SK-N-SH (cell line): ENCODE data around the gene MLXIP. TPM values are rescaled to one million over a fixed set of nuclear protein-coding genes. Genes with fewer than 3 reads are reported as not detected.

ENCODE experiments used
- CTCF ChIA-PET: fragments of 300-600, 350-600 bp; formaldehyde crosslinking; extraction: SDS; loops from one replicate; lab custom pipeline; 2021; lab: Yijun Ruan, JAX
- POLR2A ChIA-PET: fragments of 350-600 bp; sonication (Branson Sonifier 250); formaldehyde crosslinking; extraction: SDS; loops from one replicate; lab custom pipeline; 2020; ENCODE audit warnings: antibody characterized with exemption, inconsistent platforms; lab: Yijun Ruan, JAX
- DNase-seq: peaks from one replicate; pipeline ENCODE4 v3.0.0; 2012
- H2AFZ ChIP-seq: fragments of 200-600 bp; sonication (generic); 2 replicates; pipeline ENCODE4 v1.8.1; 2016; ENCODE audit warnings: antibody characterized with exemption, mild to moderate bottlenecking, low read depth
- H3F3A ChIP-seq: fragments of 200-600 bp; sonication (generic); replicated peaks from 2 replicates; pipeline ENCODE3; 2016; ENCODE audit warnings: antibody characterized with exemption, mild to moderate bottlenecking; ENCODE audit not compliant: insufficient read depth
- H3K27ac ChIP-seq, 2 experiments: fragments of 200-500 bp in 1 of 2; fragments of 200-600 bp in 1 of 2; sonication (Bioruptor generic) in 1 of 2; sonication (generic), shearing (Covaris generic) in 1 of 2; 2 replicates each; pipeline versions ENCODE4 v1.5.1 to v1.6.1; 2014 to 2016; ENCODE audit warnings: low read depth in 2 of 2, inconsistent platforms in 1 of 2, low read length in 1 of 2, mild to moderate bottlenecking in 1 of 2, mixed read lengths in 1 of 2
- H3K27me3 ChIP-seq: fragments of 200-600 bp; sonication (generic), shearing (Covaris generic); 2 replicates; pipeline ENCODE4 v1.6.1; 2016; ENCODE audit warnings: mixed run types; ENCODE audit not compliant: insufficient read depth
- H3K36me3 ChIP-seq, 2 experiments: fragments of 200-500 bp in 1 of 2; fragments of 200-600 bp in 1 of 2; sonication (Bioruptor generic) in 1 of 2; sonication (generic) in 1 of 2; replicated peaks in 1 of 2; 2 replicates each; pipeline versions ENCODE3 to v1.5.1; 2014 to 2016; ENCODE audit warnings: low read length in 1 of 2, mild to moderate bottlenecking in 1 of 2; ENCODE audit not compliant: insufficient read depth in 2 of 2, control insufficient read depth in 1 of 2
- H3K4me1 ChIP-seq, 2 experiments: fragments of 200-500 bp in 1 of 2; fragments of 200-600 bp in 1 of 2; sonication (Bioruptor generic) in 1 of 2; sonication (generic), shearing (Covaris generic) in 1 of 2; 2 replicates each; pipeline versions ENCODE4 v1.5.1 to v1.6.1; 2014 to 2016; ENCODE audit warnings: low read depth in 1 of 2, low read length in 1 of 2, mixed run types in 1 of 2; ENCODE audit not compliant: insufficient read depth in 2 of 2, control insufficient read depth in 1 of 2
- H3K4me2 ChIP-seq: fragments of 200-600 bp; sonication (generic), shearing (Covaris generic); 2 replicates; pipeline ENCODE4 v1.6.1; 2017; ENCODE audit warnings: mixed run types
- H3K4me3 ChIP-seq, 2 experiments: fragments of 200-500 bp in 1 of 2; fragments of 200-600 bp in 1 of 2; sonication (Bioruptor generic) in 1 of 2; sonication (generic), shearing (Covaris generic) in 1 of 2; 2 replicates each; pipeline versions ENCODE4 v1.5.1 to v1.8.1; 2014 to 2016; ENCODE audit warnings: low read depth in 2 of 2, inconsistent platforms in 1 of 2, low read length in 1 of 2, mild to moderate bottlenecking in 1 of 2, mixed read lengths in 1 of 2, moderate library complexity in 1 of 2
- H3K79me2 ChIP-seq: fragments of 200-600 bp; sonication (generic); 2 replicates; pipeline ENCODE4 v1.8.1; 2017; ENCODE audit warnings: mild to moderate bottlenecking; ENCODE audit not compliant: insufficient read depth
- H3K9ac ChIP-seq: fragments of 200-600 bp; sonication (generic); 2 replicates; pipeline ENCODE4 v1.6.1; 2017; ENCODE audit warnings: mixed run types
- H3K9me2 ChIP-seq: fragments of 200-600 bp; sonication (generic); 2 replicates; pipeline ENCODE4 v1.6.1; 2017; ENCODE audit warnings: mixed run types
- H3K9me3 ChIP-seq: fragments of 200-600 bp; sonication (generic); 2 replicates; pipeline ENCODE4 v1.6.1; 2017; ENCODE audit warnings: mixed run types, mild to moderate bottlenecking, moderate library complexity
- H4K20me1 ChIP-seq: fragments of 200-600 bp; sonication (generic); 2 replicates; pipeline ENCODE4 v1.6.1; 2017; ENCODE audit warnings: mild to moderate bottlenecking, mixed run types; ENCODE audit not compliant: insufficient read depth
- ELF1 ChIP-seq: IDR thresholded peaks from 2 replicates; pipeline ENCODE4 v1.4.0; 2012
- EP300 ChIP-seq, 2 experiments: IDR thresholded peaks; 2 replicates each; pipeline versions ENCODE4 v1.4.0 to v1.6.1; 2012; ENCODE audit warnings: borderline replicate concordance in 1 of 2, low read depth in 1 of 2, low read length in 1 of 2
- EZH2phosphoT487 ChIP-seq: fragments of 200-600 bp; sonication (generic); IDR thresholded peaks from 2 replicates; pipeline ENCODE4 v1.6.1; 2017; ENCODE audit warnings: low read depth, mixed run types, mild to moderate bottlenecking, antibody characterized with exemption, moderate library complexity, borderline replicate concordance
- FOXJ3 ChIP-seq: sonication (generic); formaldehyde crosslinking; IDR thresholded peaks from 2 replicates; pipeline ENCODE4 v1.5.1; 2020; ENCODE audit warnings: mild to moderate bottlenecking, missing genetic modification reagents
- GABPA ChIP-seq: IDR thresholded peaks from 2 replicates; pipeline ENCODE4 v1.4.0; 2012; ENCODE audit warnings: low read depth, mild to moderate bottlenecking
- IRF3 ChIP-seq: fragments of 150-350 bp; IDR thresholded peaks from 2 replicates; pipeline ENCODE4 v1.6.1; 2016; ENCODE audit warnings: mild to moderate bottlenecking, low read depth, low read length
- JUND ChIP-seq: IDR thresholded peaks from 2 replicates; pipeline ENCODE4 v1.4.0; 2012
- NFIC ChIP-seq: IDR thresholded peaks from 2 replicates; pipeline ENCODE4 v1.4.0; 2012; ENCODE audit warnings: borderline replicate concordance
- PBX3 ChIP-seq: IDR thresholded peaks from 2 replicates; pipeline ENCODE4; 2012
- RAD21 ChIP-seq: IDR thresholded peaks from 2 replicates; pipeline ENCODE4 v1.6.1; 2012; ENCODE audit warnings: mild to moderate bottlenecking, low read length
- RCOR1 ChIP-seq: fragments of 150-350 bp; IDR thresholded peaks from 2 replicates; pipeline ENCODE4 v1.6.1; 2017; ENCODE audit warnings: antibody characterized with exemption, low read length
- REST ChIP-seq: IDR thresholded peaks from 2 replicates; pipeline ENCODE4 v1.6.1; 2012; ENCODE audit warnings: mild to moderate bottlenecking, low read depth, low read length, moderate library complexity
- SIN3A ChIP-seq: IDR thresholded peaks from 2 replicates; pipeline ENCODE4 v1.6.1; 2012; ENCODE audit warnings: low read depth, mild to moderate bottlenecking, low read length, moderate library complexity, borderline replicate concordance
- SMC3 ChIP-seq: IDR thresholded peaks from 2 replicates; pipeline ENCODE4 v1.6.1; 2012; ENCODE audit warnings: low read depth, low read length, improper control_type of control experiment
- TEAD4 ChIP-seq: IDR thresholded peaks from 2 replicates; pipeline ENCODE4 v1.4.0; 2012; ENCODE audit warnings: mild to moderate bottlenecking, borderline replicate concordance; ENCODE audit not compliant: insufficient read depth
- YY1 ChIP-seq: IDR thresholded peaks from 2 replicates; pipeline ENCODE4 v1.4.0; 2012; ENCODE audit warnings: low read depth, mild to moderate bottlenecking
- ZBTB33 ChIP-seq: IDR thresholded peaks from 2 replicates; pipeline ENCODE4 v1.4.0; 2012; ENCODE audit warnings: low read depth, borderline replicate concordance
- WGBS: methylation state at CpG from one replicate; pipeline ENCODE4 v1.1.6; 2017; ENCODE audit warnings: low lambda C conversion rate; 5-methylcytosine and 5-hydroxymethylcytosine counted together
- polyA plus RNA-seq, 3 experiments: library from polyadenylated mRNA; depleted of rRNA; stranded (reverse); fragments of >200 nt; gene quantifications; 2 replicates each; pipeline ENCODE4 v1.2.3, GENCODE V29; 2012
- TF ChIP-seq, protein P1 (sequence below): fragments of 150-350 bp; IDR thresholded peaks from 2 replicates; pipeline ENCODE4 v1.6.1; 2017; ENCODE audit warnings: antibody characterized with exemption, low read length, low read depth, borderline replicate concordance
- TF ChIP-seq, protein P2 (sequence below): IDR thresholded peaks from 2 replicates; pipeline ENCODE4 v1.4.0; 2012; ENCODE audit warnings: low read depth, borderline replicate concordance

Gene MLXIP
- polyA plus RNA-seq, 1 of the 3 experiments (the other 2 are of a cell fraction): 11.0 TPM

DNA sequence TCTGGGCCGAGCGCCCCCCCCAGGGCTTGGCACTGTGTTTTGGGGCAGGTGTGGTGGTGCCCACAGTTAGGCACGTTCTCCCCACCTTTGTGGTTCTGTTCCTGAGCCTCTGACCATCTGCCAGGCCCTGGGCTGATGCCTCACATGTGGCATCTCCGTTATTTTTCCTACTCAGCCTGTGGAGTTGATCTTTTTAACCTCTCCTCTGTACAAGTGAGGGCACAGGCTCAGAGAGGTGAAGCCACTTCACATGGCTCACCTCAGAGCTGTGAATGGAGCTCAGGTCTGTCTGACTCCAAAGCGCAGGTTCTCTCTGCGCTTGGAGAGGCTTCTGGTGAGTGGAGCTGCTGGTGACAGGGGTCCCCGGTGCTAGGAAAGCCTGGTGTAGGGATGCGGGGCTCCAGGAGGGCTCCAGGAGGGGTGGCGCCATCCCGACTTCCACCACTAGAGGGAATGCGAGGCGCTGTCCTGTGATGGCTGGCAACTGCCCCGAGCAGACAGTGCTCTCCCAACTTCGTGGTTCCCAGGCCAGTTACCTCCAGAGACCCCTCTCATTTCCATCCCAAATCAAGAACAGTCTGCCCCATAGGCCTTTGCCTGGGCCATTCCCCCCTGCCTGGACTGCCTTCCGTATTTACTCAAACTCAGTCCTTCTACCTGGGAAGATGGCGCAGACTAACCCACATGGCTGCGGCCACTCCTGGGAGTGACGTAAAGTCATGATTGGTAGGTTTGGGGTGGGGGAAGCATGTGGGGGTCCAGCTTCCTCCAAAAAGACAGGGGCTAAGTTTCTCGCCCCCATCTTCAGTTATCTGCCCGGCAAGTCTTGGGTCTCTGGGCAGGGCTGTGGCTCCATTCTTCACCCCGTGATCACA lies 47.0 kb upstream of the MLXIP start (continued):
- TF ChIP-seq TEAD4 (no peak), RAD21 (peak; percentile 27), SIN3A (no peak), ZBTB33 (no peak)
- TF ChIP-seq, protein P1, sequence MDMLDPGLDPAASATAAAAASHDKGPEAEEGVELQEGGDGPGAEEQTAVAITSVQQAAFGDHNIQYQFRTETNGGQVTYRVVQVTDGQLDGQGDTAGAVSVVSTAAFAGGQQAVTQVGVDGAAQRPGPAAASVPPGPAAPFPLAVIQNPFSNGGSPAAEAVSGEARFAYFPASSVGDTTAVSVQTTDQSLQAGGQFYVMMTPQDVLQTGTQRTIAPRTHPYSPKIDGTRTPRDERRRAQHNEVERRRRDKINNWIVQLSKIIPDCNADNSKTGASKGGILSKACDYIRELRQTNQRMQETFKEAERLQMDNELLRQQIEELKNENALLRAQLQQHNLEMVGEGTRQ: no peak

DNA sequence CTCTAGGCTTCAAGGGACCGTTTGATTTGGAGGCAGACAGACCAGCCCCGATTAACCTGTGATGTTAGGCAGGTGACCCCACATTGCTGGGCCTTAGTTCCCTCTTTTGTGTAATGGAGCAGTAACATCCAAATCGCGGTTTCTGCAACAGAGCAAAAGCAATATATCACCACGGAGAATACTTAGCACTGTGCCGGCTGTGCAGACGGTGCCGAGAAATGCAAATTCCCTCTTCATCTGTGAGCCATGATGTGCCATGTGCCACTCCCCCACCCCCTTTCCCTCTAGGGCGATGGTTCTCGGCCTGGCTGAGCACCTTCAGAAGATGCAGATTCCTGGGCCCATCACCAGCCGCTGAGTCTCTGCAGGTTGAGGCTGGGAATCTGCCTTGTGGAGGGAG lies 46.0 kb upstream of the MLXIP start:
- Histone ChIP-seq H3K27ac (no peak overlapping the region), H4K20me1 (peaks cover 56% of the 10 kb centered on the region), H3K79me2 (peaks cover 97% of the 10 kb centered on the region), H3K9ac (no peak overlapping the region), H3K36me3 (peaks cover 0 to 14% of the 10 kb centered on the region in 2 experiments), H3K9me3 (no peaks in the 10 kb centered on the region), H3K9me2 (no peaks in the 10 kb centered on the region), H3K4me3 (no peak overlapping the region), H3K4me2 (no peak overlapping the region), H3K4me1 (peaks cover 5 to 15% of the 10 kb centered on the region in 2 experiments; a peak in 2 of 4 replicates), H3K27me3 (no peaks in the 10 kb centered on the region), H3F3A (peaks cover 4% of the 10 kb centered on the region), H2AFZ (no peak overlapping the region)
- TF ChIP-seq REST (no peak), ELF1 (no peak), EP300 (IDR thresholded peaks at IDR 0.05; ENCODE audit: borderline replicate concordance in 1 of 2, low read depth in 1 of 2, low read length in 1 of 2) (no peak), SMC3 (no peak), GABPA (no peak), RAD21 (no peak), RCOR1 (no peak), SIN3A (no peak), IRF3 (no peak), YY1 (no peak), EZH2phosphoT487 (no peak), FOXJ3 (CRISPR knock-in tag) (no peak), PBX3 (no peak), NFIC (no peak), JUND (no peak)
- TF ChIP-seq, protein P2, sequence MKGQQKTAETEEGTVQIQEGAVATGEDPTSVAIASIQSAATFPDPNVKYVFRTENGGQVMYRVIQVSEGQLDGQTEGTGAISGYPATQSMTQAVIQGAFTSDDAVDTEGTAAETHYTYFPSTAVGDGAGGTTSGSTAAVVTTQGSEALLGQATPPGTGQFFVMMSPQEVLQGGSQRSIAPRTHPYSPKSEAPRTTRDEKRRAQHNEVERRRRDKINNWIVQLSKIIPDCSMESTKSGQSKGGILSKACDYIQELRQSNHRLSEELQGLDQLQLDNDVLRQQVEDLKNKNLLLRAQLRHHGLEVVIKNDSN: no peak
- DNase-seq: peak; percentile 8
- ChIA-PET CTCF (interaction anchor here (0.9 to 2.0 kb wide), 8 partner anchors 10 to 158 kb away, joined by 3 to 7 read pairs (median 4); partner anchors contain the start of gene BCL7A), POLR2A (no interaction called here)
- WGBS: 93% methylated on average over 11 of the region's 11 CpGs
